ENCODE measurements around the gene TUBGCP2.

Gene TUBGCP2

GRCh38 chr10:133338080-133339071, 29.7 kb upstream of the TUBGCP2 start:
- H3K4me3 ChIP-seq (ENCODE audit: low read length, poor library complexity, severe bottlenecking), result no peak overlapping the region
- no peaks in the 10 kb centered on the region for H3K9me2 ChIP-seq (replicated peaks; ENCODE audit: low read depth, low read length)
- no peak overlapping the region for H3K4me2 ChIP-seq (ENCODE audit: low read depth, low read length, poor library complexity, severe bottlenecking)
- H3K79me2 ChIP-seq (ENCODE audit: insufficient read depth, low read length), result no peaks in the 10 kb centered on the region
- no peak overlapping the region for H2AFZ ChIP-seq (ENCODE audit: low read length)
- no peaks in the 10 kb centered on the region for H3K36me3 ChIP-seq (ENCODE audit: insufficient read depth, low read length)
- no peaks in the 10 kb centered on the region for H4K20me1 ChIP-seq (ENCODE audit: insufficient read depth, low read length, poor library complexity, severe bottlenecking)
- H3K9me3 ChIP-seq (ENCODE audit: insufficient read depth, low read depth, low read length), result peaks cover 30% of the 10 kb centered on the region
- no peak for TF ChIP-seq EZH2phosphoT487 (IDR thresholded peaks at IDR 0.05; ENCODE audit: borderline replicate concordance)
- no peak for TF ChIP-seq CTCF (conservative IDR thresholded peaks at IDR 0.05; ENCODE audit: low read length)
- H3F3A ChIP-seq (ENCODE audit: low read depth), result no peaks in the 10 kb centered on the region
- no peaks in the 10 kb centered on the region for H3K4me1 ChIP-seq (ENCODE audit: insufficient read depth, low read length, poor library complexity, severe bottlenecking)
- H3K9ac ChIP-seq (ENCODE audit: low read depth, low read length, poor library complexity, severe bottlenecking), result no peak overlapping the region
- H3K27me3 ChIP-seq (ENCODE audit: insufficient read depth, low read length, poor library complexity, severe bottlenecking), result no peaks in the 10 kb centered on the region

GRCh38 chr10:133337370-133337725, 28.7 kb upstream of the TUBGCP2 start:
- Histone ChIP-seq H4K20me1 (ENCODE audit: insufficient read depth, low read length, poor library complexity, severe bottlenecking) (no peaks in the 10 kb centered on the region), H3K4me2 (ENCODE audit: low read depth, low read length, poor library complexity, severe bottlenecking) (no peak overlapping the region), H3K9me2 (replicated peaks; ENCODE audit: low read depth, low read length) (no peaks in the 10 kb centered on the region), H3F3A (ENCODE audit: low read depth) (no peaks in the 10 kb centered on the region), H3K79me2 (ENCODE audit: insufficient read depth, low read length) (no peaks in the 10 kb centered on the region), H3K4me1 (ENCODE audit: insufficient read depth, low read length, poor library complexity, severe bottlenecking) (no peaks in the 10 kb centered on the region), H3K36me3 (ENCODE audit: insufficient read depth, low read length) (no peaks in the 10 kb centered on the region), H3K9me3 (ENCODE audit: insufficient read depth, low read depth, low read length) (peaks cover 30% of the 10 kb centered on the region), H3K4me3 (ENCODE audit: low read length, poor library complexity, severe bottlenecking) (no peak overlapping the region), H2AFZ (ENCODE audit: low read length) (no peak overlapping the region), H3K9ac (ENCODE audit: low read depth, low read length, poor library complexity, severe bottlenecking) (no peak overlapping the region), H3K27me3 (ENCODE audit: insufficient read depth, low read length, poor library complexity, severe bottlenecking) (no peaks in the 10 kb centered on the region)
- TF ChIP-seq CTCF (conservative IDR thresholded peaks at IDR 0.05; ENCODE audit: low read length) (no peak), EZH2phosphoT487 (IDR thresholded peaks at IDR 0.05; ENCODE audit: borderline replicate concordance) (no peak)

GRCh38 chr10:133336577-133337369, 28.1 kb upstream of the TUBGCP2 start, which contains the start of gene CALY:
CALY (minus strand) TSS chr10:133336896; CDS start chr10:133328989, 7,907 bp downstream.
- Histone ChIP-seq H2AFZ (ENCODE audit: low read length) (no peak within 1 kb of the TSS), H4K20me1 (ENCODE audit: insufficient read depth, low read length, poor library complexity, severe bottlenecking) (no peaks in the 10 kb centered on the region), H3K9ac (ENCODE audit: low read depth, low read length, poor library complexity, severe bottlenecking) (no peak within 1 kb of the TSS), H3K79me2 (ENCODE audit: insufficient read depth, low read length) (no peaks in the 10 kb centered on the region), H3K27me3 (ENCODE audit: insufficient read depth, low read length, poor library complexity, severe bottlenecking) (no peaks in the 10 kb centered on the region), H3K36me3 (ENCODE audit: insufficient read depth, low read length) (no peaks in the 10 kb centered on the region), H3K9me2 (replicated peaks; ENCODE audit: low read depth, low read length) (no peaks in the 10 kb centered on the region), H3K4me2 (ENCODE audit: low read depth, low read length, poor library complexity, severe bottlenecking) (no peak within 1 kb of the TSS), H3F3A (ENCODE audit: low read depth) (no peaks in the 10 kb centered on the region), H3K4me3 (ENCODE audit: low read length, poor library complexity, severe bottlenecking) (no peak within 1 kb of the TSS), H3K4me1 (ENCODE audit: insufficient read depth, low read length, poor library complexity, severe bottlenecking) (no peaks in the 10 kb centered on the region), H3K9me3 (ENCODE audit: insufficient read depth, low read depth, low read length) (peaks cover 30% of the 10 kb centered on the region)
- TF ChIP-seq CTCF (conservative IDR thresholded peaks at IDR 0.05; ENCODE audit: low read length) (no peak), EZH2phosphoT487 (IDR thresholded peaks at IDR 0.05; ENCODE audit: borderline replicate concordance) (no peak)

All from Loucy (cell line).